HG03196 (cell line): ENCODE data around the gene AKAP13.
"Not testable (repeated sequence)": the region's sequence is repeated elsewhere in the genome, so short reads cannot be mapped to it uniquely, and the experiment has no call there.

Experiments used
- ATAC-seq: cut with Tn5 transposase; IDR thresholded peaks from one replicate; pipeline ENCODE4 v1.9.1; 2021; ENCODE audit not compliant: unreplicated experiment

AKAP13 gene

DNA sequence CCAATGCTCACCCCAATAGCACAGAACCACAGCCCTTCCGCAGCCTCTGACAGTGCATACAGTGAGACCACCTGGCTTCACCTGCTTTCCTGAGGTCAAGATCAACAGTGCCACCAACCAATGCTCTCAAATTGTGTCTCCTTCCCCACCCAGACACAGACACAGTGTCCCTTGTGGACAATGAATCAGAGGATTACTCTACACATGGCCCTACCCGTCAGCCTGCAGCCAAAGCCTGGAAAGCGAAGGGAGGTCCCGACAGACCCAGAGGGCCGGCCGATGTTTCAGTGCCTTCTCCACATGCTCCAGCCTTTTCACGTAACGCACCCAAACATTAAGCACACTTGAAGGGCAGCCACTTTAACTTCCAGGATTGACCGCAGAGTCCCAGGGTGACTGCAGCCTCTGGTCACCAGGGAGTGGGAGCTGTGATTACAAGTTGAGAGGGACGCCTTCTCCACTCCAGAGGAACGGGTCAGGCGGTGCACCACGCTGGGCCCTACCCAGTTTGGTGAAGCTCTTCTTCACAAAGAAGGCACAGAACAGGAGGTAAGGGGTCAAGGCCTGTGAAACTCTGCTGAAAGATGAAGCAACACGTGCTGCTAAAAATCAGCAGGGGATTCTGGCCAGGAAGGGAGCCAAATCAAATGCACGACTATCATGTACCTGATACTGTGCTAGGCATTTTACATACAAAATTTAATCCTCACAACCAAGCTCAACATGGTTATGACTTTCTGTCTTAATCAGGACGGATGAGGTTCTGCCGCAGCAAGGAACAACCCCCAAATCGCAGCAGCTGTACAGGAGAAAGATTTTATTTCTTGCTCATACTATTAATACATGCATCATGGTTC, 397.1 kb downstream of the AKAP13 start:
- no peak for ATAC-seq

DNA sequence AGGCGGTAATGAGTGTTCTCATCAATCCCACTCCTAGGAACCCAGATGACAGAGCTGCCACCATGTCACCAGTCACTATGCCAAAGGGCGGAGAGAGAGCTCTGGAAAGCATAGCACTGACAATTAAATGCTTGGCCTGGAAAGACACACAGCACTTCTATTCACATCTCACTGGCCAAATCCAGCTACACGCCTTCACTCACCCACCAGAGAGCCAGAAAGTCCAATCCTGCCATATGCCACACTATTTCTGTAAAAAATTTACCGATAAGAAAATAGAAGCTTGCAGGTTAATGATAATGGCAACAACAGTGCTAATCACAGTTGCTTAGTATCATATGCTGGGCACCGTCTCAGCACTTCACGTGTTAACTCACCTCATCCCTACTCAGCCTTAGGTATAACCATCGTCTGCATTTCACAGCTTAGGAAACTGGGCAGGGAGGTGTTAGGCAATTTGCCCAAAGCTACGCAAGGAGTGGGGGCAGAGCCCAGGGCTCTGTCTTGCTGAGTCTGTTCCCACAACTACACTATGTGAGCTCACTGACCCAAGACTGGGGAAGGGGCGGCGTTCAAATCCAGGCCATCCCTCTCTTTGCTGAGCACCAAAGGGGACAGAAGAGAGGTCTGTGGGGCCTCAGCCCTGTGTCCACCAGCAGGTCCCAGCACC, 397.8 kb downstream of the AKAP13 start:
- no peak for ATAC-seq

DNA sequence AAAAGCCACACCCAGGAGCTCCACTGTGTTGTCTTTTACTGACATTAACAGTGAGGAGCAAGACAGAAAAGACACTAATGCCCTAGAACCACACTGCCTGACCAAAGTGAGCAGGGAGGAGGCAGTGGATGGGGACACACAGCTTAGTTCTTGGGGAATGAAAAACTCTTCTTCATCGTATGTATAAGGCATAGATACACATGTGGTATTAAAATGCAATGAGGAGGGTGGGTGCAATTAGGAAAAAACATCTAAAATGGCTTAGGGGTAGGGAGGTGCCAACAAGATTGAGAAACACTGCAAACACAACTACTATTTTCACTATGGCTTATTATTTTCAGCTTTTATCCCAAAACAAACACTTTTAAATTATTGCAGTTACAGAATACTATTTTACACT, 398.8 kb downstream of the AKAP13 start:
- ATAC-seq, result no peak

DNA sequence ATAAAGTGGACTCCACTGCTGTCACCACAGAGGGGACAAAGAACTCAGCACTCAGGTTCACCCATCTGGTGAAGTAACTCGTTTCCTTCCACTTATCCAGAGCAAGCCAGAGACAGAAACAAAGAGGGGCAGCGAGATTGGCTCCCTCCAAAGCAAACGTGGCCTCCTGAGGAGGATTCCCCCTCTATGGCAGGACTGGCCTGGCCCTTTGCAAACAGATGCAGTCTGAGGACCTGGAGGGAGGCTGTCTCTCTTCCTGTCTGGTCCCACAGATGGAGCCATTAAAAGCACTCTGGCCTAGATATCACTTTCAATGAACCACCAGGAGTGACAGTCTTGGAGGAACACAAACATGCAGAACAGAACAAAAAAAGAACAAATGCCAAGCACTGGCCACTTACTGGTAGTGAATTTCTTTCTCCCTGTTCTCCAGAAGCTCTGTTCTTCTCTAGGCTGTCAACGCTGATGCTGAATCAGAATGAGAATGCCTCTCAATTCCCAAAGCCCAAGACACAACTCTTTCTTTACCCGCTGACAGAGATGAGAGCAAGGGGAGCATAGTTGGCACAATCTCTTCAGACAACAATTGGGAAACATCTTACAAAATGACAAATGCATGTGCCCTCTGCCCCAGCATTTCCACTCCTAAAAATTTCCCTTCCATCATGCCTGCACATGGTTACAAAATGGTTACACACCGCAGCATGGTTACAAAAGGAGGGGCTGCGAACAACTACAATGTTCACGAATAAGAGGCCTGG, 400.0 kb downstream of the AKAP13 start:
- no peak for ATAC-seq

DNA sequence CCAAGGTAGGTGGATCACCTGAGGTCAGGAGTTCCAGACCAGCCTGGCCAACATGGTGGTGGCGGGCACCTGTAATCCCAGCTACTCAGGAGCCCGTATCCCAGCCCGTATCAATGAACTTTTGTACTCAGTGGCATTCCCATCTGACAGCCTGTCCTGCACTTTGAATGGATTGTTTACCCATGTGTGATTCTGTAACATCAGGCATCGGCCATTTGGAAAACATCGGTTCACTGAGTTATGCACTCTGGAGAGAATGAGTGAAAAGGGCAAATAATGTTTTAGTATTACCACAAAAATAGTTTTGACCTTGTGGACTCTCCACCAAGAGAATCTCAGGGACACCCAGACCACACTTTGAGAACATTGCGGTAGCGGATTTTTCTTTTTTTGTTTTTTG, 400.7 kb downstream of the AKAP13 start:
- no peak for ATAC-seq

DNA sequence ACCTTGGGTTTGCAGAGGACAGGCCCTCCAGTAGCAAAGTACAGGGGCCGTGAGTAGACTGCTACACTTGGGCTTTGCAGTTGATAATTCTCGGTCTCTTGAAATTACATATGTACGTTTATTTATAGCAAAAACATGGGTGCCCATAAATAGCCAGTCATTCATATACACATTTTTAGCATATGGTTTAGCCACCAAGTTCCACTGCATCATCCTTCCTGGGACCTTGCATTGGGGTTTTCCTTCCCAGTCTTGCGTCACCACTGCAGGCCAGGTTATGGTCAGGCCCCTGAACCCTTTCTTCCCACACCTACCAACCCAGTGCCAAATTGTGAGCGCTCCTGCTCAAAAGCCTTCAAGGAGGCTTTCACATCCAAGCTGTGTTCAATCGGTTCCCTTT, 401.7 kb downstream of the AKAP13 start:
- no peak for ATAC-seq

DNA sequence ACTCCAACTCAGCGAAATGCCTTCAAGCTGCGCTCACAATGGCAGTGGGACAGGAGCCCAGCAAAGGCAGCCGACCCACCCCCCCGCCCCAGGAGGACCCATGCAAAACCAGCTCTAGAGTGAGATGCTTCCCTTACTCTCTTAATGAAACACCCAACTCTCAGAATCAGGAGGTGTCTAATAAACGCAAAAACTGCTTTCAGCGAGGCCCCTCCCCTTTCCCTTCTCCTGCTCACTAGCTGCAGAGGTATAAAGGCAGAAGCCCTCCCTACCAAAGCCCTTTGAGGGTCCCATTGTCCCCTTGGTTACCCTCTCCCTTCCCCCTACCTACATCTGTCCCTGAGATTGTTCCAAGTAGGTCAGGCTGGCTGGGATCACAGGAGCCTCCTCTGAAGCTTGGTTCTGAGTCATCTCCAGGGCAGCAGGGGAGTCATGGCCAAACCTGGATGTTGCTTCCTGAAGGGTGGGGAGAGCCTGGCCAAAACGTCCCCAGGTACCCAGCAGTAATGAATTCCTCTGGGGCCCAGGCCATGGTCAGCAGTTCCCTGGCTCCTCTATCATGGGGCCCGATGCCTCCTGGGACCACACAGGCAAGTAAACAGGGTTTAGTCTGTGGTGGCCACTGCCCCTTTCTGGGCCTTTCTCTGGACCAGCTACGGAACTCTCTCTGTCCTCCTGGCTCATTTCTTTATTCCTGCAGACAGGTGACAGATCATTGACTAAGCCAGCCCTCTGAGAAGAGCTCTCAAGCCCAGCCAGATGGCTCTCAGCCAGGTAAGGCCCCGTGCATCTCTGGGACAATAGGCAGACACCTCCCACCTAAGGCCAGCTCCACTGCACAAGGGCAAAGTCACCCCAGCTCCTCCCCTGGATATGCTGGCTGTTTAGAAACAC, 405.7 kb downstream of the AKAP13 start:
- ATAC-seq, result no peak

DNA sequence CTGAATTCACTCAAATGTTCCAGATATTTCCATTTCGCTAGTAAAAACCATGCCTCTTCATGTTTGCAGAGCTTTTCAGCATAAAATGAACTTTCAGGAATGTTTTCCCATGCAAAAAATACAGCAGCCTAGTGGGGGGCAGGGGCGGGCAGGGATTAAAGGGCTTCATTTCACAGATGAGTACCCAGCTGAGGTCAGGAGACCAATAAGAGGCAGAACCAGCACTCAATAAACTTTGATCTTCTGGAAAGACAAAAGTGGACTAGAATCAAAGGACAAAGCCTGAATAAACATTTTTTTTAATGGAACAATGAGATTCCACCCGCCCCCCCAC, 406.3 kb downstream of the AKAP13 start:
- ATAC-seq, result no peak

DNA sequence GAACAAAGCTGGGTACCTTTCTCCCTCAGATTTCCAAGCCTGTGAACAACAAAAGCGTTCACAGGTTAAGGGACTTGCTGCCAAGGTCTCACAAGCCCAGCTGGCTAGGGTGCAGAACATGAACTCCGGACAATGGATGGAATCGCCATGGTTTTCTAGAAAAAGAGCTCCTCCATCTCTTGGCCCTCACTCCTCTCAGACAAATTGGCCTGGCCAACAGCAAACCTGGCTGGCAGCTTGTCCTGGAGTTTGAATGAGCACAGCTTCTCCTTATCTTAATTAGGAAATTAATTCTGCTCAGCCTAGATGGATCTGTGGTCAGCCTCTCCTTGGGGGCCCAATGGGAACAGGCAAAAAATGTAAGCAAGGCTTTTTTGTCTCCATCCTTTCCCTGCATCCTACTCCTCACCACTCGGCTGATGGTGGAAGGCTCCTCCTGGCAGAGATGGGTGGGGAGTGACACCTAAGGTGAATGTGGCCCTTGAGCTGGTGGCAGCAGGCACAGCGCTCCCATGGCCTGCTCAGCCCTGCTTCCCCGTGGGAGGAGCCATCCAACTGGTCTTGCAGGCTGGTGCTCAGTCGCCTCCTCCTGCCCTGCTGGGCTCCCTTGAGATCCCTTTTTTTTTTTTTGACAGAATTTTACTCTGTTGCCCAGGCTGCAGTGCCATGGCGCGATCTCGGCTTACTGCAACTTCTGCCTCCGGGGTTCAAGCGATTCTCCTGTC, 408.5 kb downstream of the AKAP13 start:
- ATAC-seq, result no peak

DNA sequence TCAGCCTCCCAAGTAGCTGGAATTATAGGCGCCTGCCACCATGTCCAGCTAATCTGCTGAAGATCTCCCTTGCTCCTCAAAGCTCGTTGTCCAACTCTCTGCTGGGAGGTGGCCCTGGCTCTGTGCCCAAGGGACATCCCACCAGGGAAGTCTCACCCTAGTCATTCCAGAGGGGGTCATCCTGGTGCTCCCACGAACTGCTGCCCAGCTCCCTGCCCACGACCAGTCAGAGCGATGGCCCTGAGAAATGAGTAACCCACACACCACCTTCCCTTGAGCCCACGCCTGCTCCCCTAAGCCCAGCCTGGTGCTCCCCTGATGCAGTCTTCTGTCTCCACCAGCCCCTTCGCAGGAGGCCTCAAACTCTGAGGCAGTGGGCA, 409.1 kb downstream of the AKAP13 start:
- no peak for ATAC-seq

DNA sequence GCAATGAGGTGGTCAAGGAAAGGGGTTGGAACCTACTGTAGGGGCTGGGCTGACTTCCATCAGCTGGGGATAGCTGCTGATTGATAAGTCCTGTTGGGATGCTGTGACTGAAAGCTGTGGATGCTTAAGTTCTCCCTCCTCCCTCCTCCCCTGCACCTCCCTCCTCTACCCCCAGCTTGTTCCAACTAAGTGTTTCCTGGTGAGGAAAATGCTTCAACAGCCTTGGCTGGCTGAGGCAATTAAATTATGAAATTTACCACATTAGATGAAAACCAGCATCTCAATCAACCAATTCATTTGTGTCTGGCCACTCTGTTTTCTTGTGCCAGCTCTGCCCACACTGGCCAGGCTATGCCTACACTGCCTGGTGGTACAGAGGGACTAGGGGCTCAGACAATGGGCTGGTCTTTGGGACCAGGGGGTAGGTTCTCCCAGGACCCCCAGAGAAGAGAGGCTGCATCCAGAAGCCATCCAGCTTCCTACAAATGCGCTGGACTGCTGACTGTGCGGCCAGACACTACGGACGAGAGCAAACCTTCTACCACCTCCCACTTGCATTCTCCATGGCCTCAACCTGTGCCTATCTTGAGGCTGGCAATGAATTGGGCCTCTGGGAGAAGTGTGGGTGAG, 411.8 kb downstream of the AKAP13 start:
- no peak for ATAC-seq

DNA sequence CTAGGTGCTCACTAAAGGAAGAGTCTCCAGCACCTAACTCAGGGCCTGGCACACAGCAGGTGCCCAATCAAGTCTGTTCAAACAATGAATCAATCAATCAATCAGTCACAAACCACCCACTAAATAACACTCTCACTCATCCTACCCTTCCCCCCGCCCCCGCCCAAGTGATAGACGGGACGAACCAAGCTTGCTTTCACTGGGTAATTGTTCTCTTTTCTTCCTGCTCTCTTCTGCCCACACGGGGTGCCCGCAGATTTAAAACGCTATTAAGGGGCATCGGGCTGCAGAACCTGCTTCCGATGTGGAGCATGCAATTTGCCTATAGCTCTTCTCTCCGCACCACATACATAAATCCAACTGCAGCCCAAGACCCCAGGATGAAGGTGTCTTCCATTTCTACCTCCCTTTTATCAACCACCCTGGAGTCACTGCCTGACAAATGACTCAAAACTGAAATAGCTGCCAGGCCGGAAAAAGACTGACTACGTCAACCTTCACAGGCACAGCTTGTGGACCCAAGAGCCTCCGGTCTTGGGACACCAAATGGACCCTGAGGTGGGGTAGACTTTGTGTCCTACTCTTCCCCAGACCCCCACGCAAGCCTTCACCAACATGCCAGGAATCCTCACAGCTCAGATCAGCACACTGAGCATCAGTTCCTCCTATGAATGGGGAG, 412.6 kb downstream of the AKAP13 start:
- ATAC-seq, result no peak

DNA sequence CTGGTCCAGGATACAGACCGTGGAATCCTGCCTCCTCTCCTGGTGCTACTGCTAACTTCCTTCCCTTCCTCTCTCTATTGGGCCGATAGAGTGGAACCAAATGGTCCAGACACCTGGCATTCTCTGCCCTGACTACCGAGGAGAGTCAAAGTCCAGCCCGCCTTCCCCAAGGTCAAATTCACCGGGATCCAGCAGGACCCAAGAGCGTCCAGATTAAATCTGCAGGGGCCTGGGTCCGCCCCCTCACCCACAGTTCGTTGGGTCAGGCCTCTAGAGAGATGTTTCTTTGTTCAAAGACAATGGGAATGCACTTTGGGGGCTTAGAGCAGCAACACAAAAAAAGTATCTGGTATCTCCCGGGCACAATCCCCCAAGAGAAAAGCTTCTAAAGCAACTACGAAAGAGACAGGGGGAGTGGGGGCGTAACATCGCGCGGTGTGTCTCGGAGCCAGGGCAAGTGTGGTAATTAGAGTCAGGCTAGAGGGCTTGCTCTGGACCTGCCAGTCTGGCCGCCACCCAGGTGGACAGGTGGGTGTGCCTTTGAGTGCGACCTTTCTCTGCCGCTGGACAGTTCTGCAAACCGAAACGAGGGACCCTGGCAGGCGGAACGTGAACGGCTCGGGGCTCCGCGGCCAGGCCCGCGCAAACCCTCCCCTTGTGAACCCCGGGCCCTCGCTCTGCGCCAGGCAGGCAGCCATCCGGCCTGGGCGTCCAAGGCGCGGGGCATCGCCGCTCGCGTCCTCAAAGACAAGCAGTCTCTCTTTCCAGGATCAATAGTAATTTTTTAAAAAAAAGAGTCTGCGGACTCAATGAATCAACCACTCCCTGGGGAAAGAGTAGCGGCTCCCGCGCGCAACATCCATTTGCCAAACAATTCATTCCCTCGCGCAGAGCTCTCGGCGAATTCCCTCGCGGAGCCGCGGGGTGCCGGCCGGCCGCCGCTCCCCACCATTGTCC, 413.5 kb downstream of the AKAP13 start:
- ATAC-seq, result peak; percentile 39

DNA sequence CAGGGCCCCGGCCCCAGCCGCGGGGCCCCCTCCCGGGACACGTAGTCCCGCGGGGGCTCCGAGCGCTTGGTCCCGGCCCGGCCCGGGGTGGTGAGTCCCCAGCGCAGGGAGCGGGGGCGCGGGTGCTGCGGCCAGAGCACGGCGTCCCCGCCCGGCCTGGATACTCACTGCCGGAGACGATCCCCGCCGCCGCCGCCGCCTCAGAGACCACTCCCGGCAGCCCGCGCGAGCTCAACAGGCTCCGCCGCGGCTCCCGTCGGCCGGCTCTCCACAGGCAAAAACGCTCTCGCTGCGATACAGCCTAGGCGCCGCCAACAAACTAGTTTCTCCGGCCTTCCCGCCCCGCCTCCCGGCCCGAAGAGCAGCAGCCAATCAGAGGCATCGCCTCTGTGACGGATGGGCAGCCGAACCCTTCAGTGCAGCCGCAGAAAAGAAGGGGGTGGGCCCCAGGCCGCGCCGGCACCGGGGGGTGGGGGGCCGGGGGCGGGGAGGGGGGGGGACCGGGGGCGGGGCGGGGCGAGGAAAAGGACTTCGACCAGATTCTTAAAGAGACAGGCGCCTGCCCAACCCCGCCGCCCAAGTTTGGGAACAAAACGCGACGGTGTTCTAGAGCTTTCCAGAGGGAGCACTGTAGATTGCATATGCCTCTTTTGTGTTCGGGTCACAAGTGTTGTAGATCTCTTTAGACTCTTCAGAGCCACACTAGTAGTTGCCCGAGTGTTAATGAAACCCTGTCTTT, 414.4 kb downstream of the AKAP13 start, which contains the start of gene KLHL25:
KLHL25 (minus strand) TSS at position 328 of the 739 bp plus-strand sequence. CDS start 25,115 bp downstream, outside the sequence.
- ATAC-seq, result peak; percentile 98

DNA sequence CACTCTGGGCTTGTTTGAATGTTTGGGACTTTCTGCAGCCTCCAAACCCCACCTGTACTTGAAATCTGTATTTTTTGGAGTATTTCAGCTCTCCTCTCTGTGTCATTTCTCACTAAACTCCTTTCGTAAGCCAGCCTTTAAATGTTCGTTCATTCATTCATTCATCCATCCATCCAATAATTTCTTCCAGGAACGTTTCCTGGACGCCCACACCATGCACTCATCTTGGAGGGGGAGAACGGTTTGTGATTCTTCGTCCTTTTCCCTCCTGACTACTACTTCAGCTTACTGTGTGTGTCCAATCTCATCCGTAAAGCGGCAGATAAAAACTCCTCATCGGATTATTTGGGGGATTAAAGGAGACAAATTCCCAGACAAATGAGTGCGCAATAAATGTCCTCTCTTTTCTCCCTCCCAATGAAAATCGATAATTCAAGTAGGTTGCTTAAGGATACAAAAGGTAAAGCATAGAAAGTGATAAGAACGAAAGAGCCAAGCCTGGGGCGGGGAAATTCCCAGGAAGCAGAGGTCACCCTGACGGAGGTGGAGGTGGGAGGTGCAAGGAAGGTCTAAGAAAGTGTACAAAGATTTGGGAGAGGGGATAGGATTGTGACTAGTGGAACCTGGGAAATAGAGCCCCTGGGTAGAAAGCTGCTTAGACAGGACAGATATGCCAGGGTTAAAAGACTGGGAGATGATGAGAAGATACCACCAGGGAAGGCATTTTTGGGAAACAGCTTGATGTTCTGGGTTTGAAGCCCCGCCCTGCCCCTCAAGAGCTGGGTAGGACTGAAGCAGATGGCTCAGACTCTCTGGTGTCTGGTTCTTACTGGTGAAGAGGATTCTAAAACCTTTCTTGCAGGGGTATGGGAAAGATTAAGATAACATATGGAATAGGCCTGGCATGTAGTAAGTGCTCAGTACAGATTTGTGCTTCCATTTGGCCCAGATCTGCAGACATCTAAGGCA, 415.2 kb downstream of the AKAP13 start:
- no peak for ATAC-seq

DNA sequence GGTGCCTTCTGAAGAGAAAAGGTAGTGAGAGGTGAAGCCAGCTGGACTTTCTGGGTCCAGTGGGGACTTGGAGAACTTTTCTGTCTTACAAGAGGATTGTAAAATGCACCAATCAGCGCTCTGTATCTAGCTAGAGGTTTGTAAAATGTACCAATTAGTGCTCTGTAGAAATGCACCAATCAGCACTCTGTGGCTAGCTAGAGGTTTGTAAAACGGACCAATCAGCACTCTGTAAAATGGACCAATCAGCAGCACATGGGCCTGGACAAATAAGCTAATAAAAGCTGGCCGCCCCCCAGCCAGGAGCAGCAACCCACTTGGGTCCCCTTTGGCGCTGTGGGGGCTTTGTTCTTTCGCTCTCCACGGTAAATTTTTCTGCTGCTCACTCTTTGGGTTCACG, 416.0 kb downstream of the AKAP13 start:
- ATAC-seq, result not testable (repeated sequence)
